Coronary artery (tissue), 2 donors: Measurements from ENCODE around the gene METRN.

ENCODE experiments used
- DNase-seq: peaks from one replicate; pipeline ENCODE4 v3.0.0-alpha.2; 2017; ENCODE audit warnings: low spot score
- H3K27ac ChIP-seq, 2 donors: fragments of 200-600 bp; sonication (generic); one replicate each; pipeline ENCODE4 v1.5.1; 2016 to 2019
- H3K4me3 ChIP-seq: fragments of 200-600 bp; sonication (generic); 2 replicates; pipeline ENCODE4 v1.5.1; 2016; ENCODE audit warnings: mild to moderate bottlenecking, moderate library complexity
- CTCF ChIP-seq: fragments of 200-600 bp; sonication (generic); IDR thresholded peaks from one replicate; pipeline ENCODE4 v1.5.1; 2019; ENCODE audit warnings: antibody characterized with exemption

The METRN gene

GRCh38 chr16:733382-734207 lies 18.7 kb downstream of the METRN start:
- no peak for DNase-seq
- no peak overlapping the region for H3K27ac ChIP-seq
- no peak for TF ChIP-seq CTCF
- H3K4me3 ChIP-seq, result no peak overlapping the region

- no peak for DNase-seq
- H3K27ac ChIP-seq, result no peak overlapping the region
- H3K4me3 ChIP-seq, result no peak overlapping the region
- no peak for TF ChIP-seq CTCF
Observed at GRCh38 chr16:734208-734980, 19.5 kb downstream of the METRN start.

GRCh38 chr16:734981-735881 lies 20.3 kb downstream of the METRN start:
- no peak overlapping the region for H3K4me3 ChIP-seq

GRCh38 chr16:735982-736453 lies 21.1 kb downstream of the METRN start:
- DNase-seq, result no peak
- H3K27ac ChIP-seq, result no peak overlapping the region
- no peak overlapping the region for H3K4me3 ChIP-seq
- TF ChIP-seq CTCF, result no peak

More at GRCh38 chr16:734981-735881, 20.3 kb downstream of the METRN start:
- H3K27ac ChIP-seq, result no peak overlapping the region
- no peak for TF ChIP-seq CTCF
- DNase-seq, result no peak

GRCh38 chr16:736936-737481 lies 22.1 kb downstream of the METRN start:
- Histone ChIP-seq H3K27ac (no peak overlapping the region), H3K4me3 (no peak overlapping the region)
- TF ChIP-seq CTCF, result no peak
- DNase-seq, result no peak
